Activated CD8-positive, alpha-beta T cell treated with anti-CD3 and anti-CD28 coated beads for 36 hours (primary cell): ENCODE data around the gene NCKIPSD. TPM values are rescaled to one million over a fixed set of nuclear protein-coding genes. Genes with fewer than 3 reads are reported as not detected.
A peak's percentile ranks its signal among the peaks of the same experiment; 100 is the strongest.

Source experiments
- ATAC-seq: fragments of 200-7000 bp; cut with Tn5 transposase; one replicate; pipeline ENCODE4 v1.10.0; 2021; ENCODE audit warnings: mild to moderate bottlenecking, moderate library complexity
- CTCF ChIA-PET: fragments of 350-600 bp; sonication (Branson Sonifier 250); formaldehyde crosslinking; loops from one replicate; lab custom pipeline; 2021; ENCODE audit warnings: antibody characterized with exemption; lab: Charles Lee
- POLR2A ChIA-PET: fragments of 350-600 bp; sonication (Branson Sonifier 250); formaldehyde crosslinking; loops from one replicate; lab custom pipeline; 2021; ENCODE audit warnings: antibody characterized with exemption; lab: Charles Lee
- DNase-seq: peaks from one replicate; pipeline ENCODE4 v3.0.0-alpha.2; 2020
- H3K27ac Mint-ChIP-seq: one replicate; pipeline ENCODE4 v1.8.0; 2021; ENCODE audit warnings: mild to moderate bottlenecking, mixed read lengths
- H3K27me3 Mint-ChIP-seq: one replicate; pipeline ENCODE4 v1.8.0; 2021; ENCODE audit warnings: mixed read lengths
- H3K36me3 Mint-ChIP-seq: one replicate; pipeline ENCODE4 v1.8.0; 2021; ENCODE audit warnings: low read depth, mixed read lengths
- H3K4me1 Mint-ChIP-seq: one replicate; pipeline ENCODE4 v1.8.0; 2021; ENCODE audit warnings: low read depth, mixed read lengths
- H3K4me3 Mint-ChIP-seq: one replicate; pipeline ENCODE4 v1.8.0; 2021; ENCODE audit warnings: mild to moderate bottlenecking, moderate library complexity, mixed read lengths
- H3K9me3 Mint-ChIP-seq: one replicate; pipeline ENCODE4 v1.8.0; 2021; ENCODE audit warnings: mixed read lengths
- intact Hi-C: fragments of 100-400 bp; cut with micrococcal nuclease; formaldehyde crosslinking; loops from one replicate; pipeline ENCODE4 v1.10.0; 2022
- total RNA-seq, 2 experiments: library from RNA; stranded (reverse); gene quantifications; one replicate each; pipeline ENCODE4 v1.2.3, GENCODE V29; 2021
- TF ChIP-seq, protein P1 (sequence below): fragments of 200-600 bp; IDR thresholded peaks from one replicate; pipeline ENCODE4 v1.8.0; 2022; ENCODE audit warnings: antibody characterized with exemption, mild to moderate bottlenecking

Gene NCKIPSD
- total RNA-seq, 2 experiments from 2014 or later: 69.7 to 73.8 TPM

DNA sequence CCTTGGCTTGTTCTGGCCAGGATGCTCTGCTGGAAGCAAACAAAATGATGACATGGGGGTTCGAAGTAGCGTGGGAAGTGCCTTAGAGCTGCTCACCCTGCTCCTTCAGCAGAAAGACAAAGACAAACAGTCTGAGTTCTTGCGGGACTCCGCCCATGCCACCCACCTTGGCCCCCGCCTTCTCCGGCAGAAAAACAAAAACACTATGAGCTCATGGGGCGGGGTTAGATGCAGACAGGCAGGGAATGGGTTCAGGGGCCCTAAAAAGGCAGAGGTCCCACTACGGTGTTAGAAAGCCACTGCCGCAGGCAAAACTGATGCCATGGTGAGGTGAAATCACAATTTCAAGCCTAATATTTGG is 9.7 kb upstream of the NCKIPSD start:
- Mint-ChIP-seq H3K36me3 (peaks cover 33% of the 10 kb centered on the region), H3K4me1 (peaks cover 22% of the 10 kb centered on the region), H3K27ac (no peak overlapping the region), H3K4me3 (no peak overlapping the region), H3K9me3 (no peaks in the 10 kb centered on the region), H3K27me3 (no peaks in the 10 kb centered on the region)
- no peak for DNase-seq
- ChIA-PET CTCF (interaction anchor here (1.1 to 1.9 kb wide), 3 partner anchors 9 to 14 kb away, joined by 3 to 15 read pairs (median 5); partner anchors contain the start of gene NCKIPSD), POLR2A (interaction anchor here (0.7 kb wide), 1 partner anchor 9 kb away, joined by 3 read pairs; no protein-coding TSS in a partner anchor)
- TF ChIP-seq, protein P1, sequence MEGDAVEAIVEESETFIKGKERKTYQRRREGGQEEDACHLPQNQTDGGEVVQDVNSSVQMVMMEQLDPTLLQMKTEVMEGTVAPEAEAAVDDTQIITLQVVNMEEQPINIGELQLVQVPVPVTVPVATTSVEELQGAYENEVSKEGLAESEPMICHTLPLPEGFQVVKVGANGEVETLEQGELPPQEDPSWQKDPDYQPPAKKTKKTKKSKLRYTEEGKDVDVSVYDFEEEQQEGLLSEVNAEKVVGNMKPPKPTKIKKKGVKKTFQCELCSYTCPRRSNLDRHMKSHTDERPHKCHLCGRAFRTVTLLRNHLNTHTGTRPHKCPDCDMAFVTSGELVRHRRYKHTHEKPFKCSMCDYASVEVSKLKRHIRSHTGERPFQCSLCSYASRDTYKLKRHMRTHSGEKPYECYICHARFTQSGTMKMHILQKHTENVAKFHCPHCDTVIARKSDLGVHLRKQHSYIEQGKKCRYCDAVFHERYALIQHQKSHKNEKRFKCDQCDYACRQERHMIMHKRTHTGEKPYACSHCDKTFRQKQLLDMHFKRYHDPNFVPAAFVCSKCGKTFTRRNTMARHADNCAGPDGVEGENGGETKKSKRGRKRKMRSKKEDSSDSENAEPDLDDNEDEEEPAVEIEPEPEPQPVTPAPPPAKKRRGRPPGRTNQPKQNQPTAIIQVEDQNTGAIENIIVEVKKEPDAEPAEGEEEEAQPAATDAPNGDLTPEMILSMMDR: no peak
- intact Hi-C loops: no loop called here
- ATAC-seq: no peak

- Mint-ChIP-seq H3K9me3 (no peaks in the 10 kb centered on the region), H3K4me1 (peaks cover 18% of the 10 kb centered on the region), H3K36me3 (peaks cover 33% of the 10 kb centered on the region), H3K27me3 (no peaks in the 10 kb centered on the region), H3K4me3 (no peak overlapping the region), H3K27ac (peak overlapping the region; percentile 40)
- DNase-seq (no peak), ATAC-seq (no peak)
- intact Hi-C loops: no loop called here
- TF ChIP-seq, protein P1: no peak
- CTCF ChIA-PET: interaction anchor here (1.2 to 1.9 kb wide), 2 partner anchors 8 to 15 kb away, joined by 3 to 15 read pairs; partner anchors contain the start of gene NCKIPSD
- POLR2A ChIA-PET: interaction anchor here (0.7 to 1.2 kb wide), 2 partner anchors 8 to 12 kb away, joined by 3 read pairs; no protein-coding TSS in a partner anchor
Observed at GRCh38 chr3:48694610-48695392, 9.1 kb upstream of the NCKIPSD start.

DNA sequence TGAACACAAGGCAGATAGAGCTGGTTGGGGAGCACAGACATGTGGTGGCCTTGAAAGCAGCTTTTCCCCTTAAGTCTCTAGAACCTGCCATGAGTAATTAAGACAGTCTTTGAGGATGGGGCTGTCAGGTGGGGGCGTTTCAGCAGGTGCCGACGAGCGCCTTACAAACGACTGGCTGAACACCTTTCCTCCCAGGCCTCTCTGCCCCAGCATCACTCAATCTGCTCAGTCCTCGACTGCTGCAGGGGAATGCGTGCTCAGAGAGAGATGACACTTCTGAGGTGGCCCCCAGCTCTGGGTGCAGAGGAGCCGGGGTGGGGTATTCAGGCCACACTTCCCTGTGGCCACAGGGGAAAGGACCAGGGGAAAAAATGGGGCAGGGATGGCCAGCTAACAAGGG is 8.1 kb upstream of the NCKIPSD start:
- DNase-seq (no peak), ATAC-seq (no peak)
- Mint-ChIP-seq H3K9me3 (no peaks in the 10 kb centered on the region), H3K27ac (no peak overlapping the region), H3K27me3 (no peaks in the 10 kb centered on the region), H3K4me3 (no peak overlapping the region), H3K4me1 (peaks cover 15% of the 10 kb centered on the region), H3K36me3 (peaks cover 28% of the 10 kb centered on the region)
- intact Hi-C loops: no loop called here
- ChIA-PET POLR2A (interaction anchor here (0.8 to 1.2 kb wide), 2 partner anchors 13 to 280 kb away, joined by 3 read pairs; no protein-coding TSS in a partner anchor), CTCF (interaction anchor here (1.4 kb wide), 1 partner anchor 10 kb away, joined by 4 read pairs; no protein-coding TSS in a partner anchor)
- TF ChIP-seq, protein P1: no peak

- intact Hi-C loops: no loop called here
- Mint-ChIP-seq H3K27ac (peak overlapping the region; percentile 17), H3K27me3 (no peaks in the 10 kb centered on the region), H3K36me3 (peaks cover 29% of the 10 kb centered on the region), H3K4me3 (no peak overlapping the region), H3K4me1 (peaks cover 7% of the 10 kb centered on the region), H3K9me3 (no peaks in the 10 kb centered on the region)
- TF ChIP-seq, protein P1: no peak
- CTCF ChIA-PET: interaction anchor here (1.4 kb wide), 1 partner anchor 9 kb away, joined by 4 read pairs; no protein-coding TSS in a partner anchor
- DNase-seq: no peak
- no peak for ATAC-seq
- POLR2A ChIA-PET: interaction anchor here (0.8 kb wide), 1 partner anchor 23 kb away, joined by 3 read pairs; no protein-coding TSS in a partner anchor
Observed at GRCh38 chr3:48692551-48692950, 6.8 kb upstream of the NCKIPSD start.
